Mucosa of rectum (tissue), 2 donors: ENCODE data around the gene COCH.
"Not testable (repeated sequence)": the region's sequence is repeated elsewhere in the genome, so short reads cannot be mapped to it uniquely, and the experiment has no call there.

ENCODE experiments used
- H3K27ac ChIP-seq, 2 donors: one replicate each; pipeline ENCODE4 v1.7.0; 2013; ENCODE audit warnings: inconsistent platforms in 2 of 2, low read depth in 2 of 2, low read length in 2 of 2
- H3K27me3 ChIP-seq, 2 donors: one replicate each; pipeline ENCODE4 v1.7.0; 2013; ENCODE audit warnings: low read length in 2 of 2; ENCODE audit not compliant: control insufficient read depth in 2 of 2, insufficient read depth in 2 of 2
- H3K36me3 ChIP-seq, 2 donors: one replicate each; pipeline ENCODE4 v1.7.0; 2013; ENCODE audit warnings: low read length in 2 of 2; ENCODE audit not compliant: control insufficient read depth in 2 of 2, insufficient read depth in 2 of 2
- H3K4me1 ChIP-seq, 2 donors: one replicate each; pipeline ENCODE4 v1.7.0; 2013; ENCODE audit warnings: low read length in 2 of 2, mild to moderate bottlenecking in 1 of 2; ENCODE audit not compliant: control insufficient read depth in 2 of 2, insufficient read depth in 2 of 2
- H3K4me3 ChIP-seq, 2 donors: one replicate each; pipeline ENCODE4 v1.7.0; 2013; ENCODE audit warnings: low read length in 2 of 2
- H3K9ac ChIP-seq, 2 donors: one replicate each; pipeline ENCODE4 v1.7.0; 2013; ENCODE audit warnings: low read length in 2 of 2, low read depth in 1 of 2, mild to moderate bottlenecking in 1 of 2
- H3K9me3 ChIP-seq, 2 donors: one replicate each; pipeline ENCODE4 v1.7.0; 2013; ENCODE audit warnings: low read length in 2 of 2; ENCODE audit not compliant: control insufficient read depth in 2 of 2
- donor health status: healthy.
- donor health status: Normal muscosa, but diverticular disease.

Gene COCH

GRCh38 chr14:30893819-30894218, 19.5 kb downstream of the COCH start:
- H3K9me3 ChIP-seq, result no peaks in the 10 kb centered on the region
- no peaks in the 10 kb centered on the region for H3K4me1 ChIP-seq
- H3K9ac ChIP-seq, result no peak overlapping the region
- H3K27ac ChIP-seq, result no peak overlapping the region
- H3K4me3 ChIP-seq, result no peak overlapping the region
- H3K27me3 ChIP-seq, result no peaks in the 10 kb centered on the region
- peaks cover 12 to 15% of the 10 kb centered on the region in 2 donors for H3K36me3 ChIP-seq

- no peak overlapping the region for H3K9ac ChIP-seq
- H3K4me3 ChIP-seq, result no peak overlapping the region
- H3K36me3 ChIP-seq, result peaks cover 14 to 17% of the 10 kb centered on the region in 2 donors
- H3K4me1 ChIP-seq, result no peaks in the 10 kb centered on the region
- no peaks in the 10 kb centered on the region for H3K27me3 ChIP-seq
- no peaks in the 10 kb centered on the region for H3K9me3 ChIP-seq
- no peak overlapping the region for H3K27ac ChIP-seq
Measured at GRCh38 chr14:30894923-30895515, 20.7 kb downstream of the COCH start.

DNA sequence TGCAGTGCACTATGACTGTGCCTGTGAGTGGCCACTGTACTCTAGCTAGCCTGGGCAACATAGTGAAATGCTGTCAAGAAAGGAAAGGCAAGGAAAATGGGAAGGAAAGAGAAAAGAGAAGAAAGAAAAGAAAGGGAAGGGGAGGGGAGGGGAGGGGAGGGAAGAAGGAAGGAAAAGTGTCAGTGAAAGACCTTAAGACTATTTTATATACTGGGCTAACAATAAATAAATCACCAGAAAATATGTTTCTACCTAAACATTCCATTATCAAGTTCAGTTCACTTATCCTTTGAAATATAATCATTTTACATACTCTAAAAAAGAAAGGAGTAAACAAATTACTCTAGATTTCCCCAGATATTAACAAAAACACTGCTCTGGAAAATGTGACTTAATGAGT, 22.1 kb downstream of the COCH start:
- no peak overlapping the region for H3K4me3 ChIP-seq
- no peak overlapping the region for H3K27ac ChIP-seq
- peaks cover 16 to 17% of the 10 kb centered on the region in 2 donors for H3K36me3 ChIP-seq
- no peak overlapping the region for H3K9ac ChIP-seq
- no peaks in the 10 kb centered on the region for H3K4me1 ChIP-seq
- no peaks in the 10 kb centered on the region for H3K27me3 ChIP-seq
- H3K9me3 ChIP-seq, result no peaks in the 10 kb centered on the region

- H3K4me3 ChIP-seq, H3K9ac ChIP-seq, H3K27ac ChIP-seq, H3K27me3 ChIP-seq, H3K9me3 ChIP-seq, H3K4me1 ChIP-seq: not testable (repeated sequence)
- peaks cover 17% of the 10 kb centered on the region in 2 donors for H3K36me3 ChIP-seq
Measured at GRCh38 chr14:30897121-30897520, 22.8 kb downstream of the COCH start.

DNA sequence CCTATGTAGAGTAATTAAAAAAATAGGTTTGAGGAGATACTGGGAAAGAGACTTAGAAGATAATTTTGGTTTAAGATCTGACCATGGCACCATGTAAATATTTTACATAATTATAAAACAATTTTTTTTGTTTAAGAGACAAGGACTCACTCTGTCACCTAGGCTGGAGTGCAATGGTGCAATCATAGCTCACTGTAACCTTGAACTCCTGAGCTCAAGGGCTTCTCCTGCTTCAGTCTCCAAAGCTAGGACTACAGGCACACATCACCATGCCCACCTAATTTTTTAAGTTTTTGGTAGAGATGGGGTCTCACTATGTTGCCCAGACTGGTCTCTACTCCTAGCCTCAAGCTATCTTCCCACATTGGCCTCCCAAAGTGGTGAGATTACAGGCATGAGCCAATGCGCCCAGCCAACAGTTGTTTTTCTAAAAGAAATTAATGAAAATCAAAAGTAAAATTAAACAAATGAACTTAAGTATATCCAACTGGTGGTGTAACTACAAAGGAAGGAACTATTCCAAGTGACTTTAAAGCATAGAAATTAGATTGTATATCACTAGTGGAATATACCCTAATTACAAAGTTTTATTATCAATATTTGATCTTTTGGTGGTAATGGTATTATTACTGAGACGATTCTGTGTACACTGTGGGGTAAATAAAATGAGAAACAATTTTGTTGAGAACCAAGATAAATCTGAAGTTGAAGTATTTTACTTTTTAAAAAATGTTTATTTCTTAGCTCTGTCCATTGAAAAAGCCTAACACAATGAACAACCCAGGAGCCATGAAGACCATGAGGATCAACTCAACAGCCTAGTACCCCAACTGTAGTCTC, 29.1 kb downstream of the COCH start:
- H3K27ac ChIP-seq, result no peak overlapping the region
- peaks cover 12 to 24% of the 10 kb centered on the region in 2 donors for H3K36me3 ChIP-seq
- H3K9me3 ChIP-seq, result no peaks in the 10 kb centered on the region

GRCh38 chr14:30906752-30907658, 32.6 kb downstream of the COCH start:
- H3K36me3 ChIP-seq, result peaks cover 29 to 30% of the 10 kb centered on the region in 2 donors
- H3K9me3 ChIP-seq, result no peaks in the 10 kb centered on the region
- H3K27ac ChIP-seq, result no peak overlapping the region
- no peaks in the 10 kb centered on the region for H3K27me3 ChIP-seq
- H3K4me1 ChIP-seq, result no peaks in the 10 kb centered on the region
- H3K9ac ChIP-seq, result no peak overlapping the region
- H3K4me3 ChIP-seq, result no peak overlapping the region

More for the DNA sequence above, 29.1 kb downstream of the COCH start:
- Histone ChIP-seq H3K4me1 (no peaks in the 10 kb centered on the region), H3K27me3 (no peaks in the 10 kb centered on the region), H3K4me3 (no peak overlapping the region), H3K9ac (no peak overlapping the region)

- Histone ChIP-seq H3K9me3 (no peaks in the 10 kb centered on the region), H3K4me1 (no peaks in the 10 kb centered on the region), H3K4me3 (no peak overlapping the region), H3K36me3 (peaks cover 26 to 30% of the 10 kb centered on the region in 2 donors), H3K9ac (no peak overlapping the region), H3K27me3 (no peaks in the 10 kb centered on the region), H3K27ac (no peak overlapping the region)
Measured at GRCh38 chr14:30907659-30908057, 33.3 kb downstream of the COCH start.

DNA sequence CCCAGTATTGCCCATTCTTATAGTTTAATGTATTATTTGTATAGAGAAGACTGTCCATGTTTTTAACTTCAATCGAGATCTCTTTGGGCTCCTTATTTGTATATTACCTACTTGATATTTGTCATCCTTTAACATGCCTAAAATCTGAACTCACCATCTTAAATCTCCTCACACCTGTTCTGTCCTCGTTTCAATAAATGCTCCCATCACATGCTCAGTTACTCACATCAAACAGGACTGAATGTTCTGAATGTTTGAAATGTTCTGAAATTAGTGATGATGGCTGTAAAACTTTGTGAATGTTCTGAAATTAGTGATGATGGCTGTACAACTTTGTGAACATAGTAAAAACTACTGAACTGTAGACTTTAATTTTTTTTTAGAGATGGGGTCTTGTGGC, 34.5 kb downstream of the COCH start:
- Histone ChIP-seq H3K9ac (no peak overlapping the region), H3K4me3 (no peak overlapping the region), H3K9me3 (no peaks in the 10 kb centered on the region), H3K36me3 (peaks cover 26 to 30% of the 10 kb centered on the region in 2 donors), H3K4me1 (no peaks in the 10 kb centered on the region), H3K27ac (no peak overlapping the region), H3K27me3 (no peaks in the 10 kb centered on the region)

GRCh38 chr14:30914812-30915211, 40.5 kb downstream of the COCH start:
- H3K27ac ChIP-seq, result no peak overlapping the region
- no peaks in the 10 kb centered on the region for H3K27me3 ChIP-seq
- no peak overlapping the region for H3K4me3 ChIP-seq
- H3K9me3 ChIP-seq, result no peaks in the 10 kb centered on the region
- no peak overlapping the region for H3K9ac ChIP-seq
- H3K4me1 ChIP-seq, result no peaks in the 10 kb centered on the region
- peaks cover 12 to 18% of the 10 kb centered on the region in 2 donors for H3K36me3 ChIP-seq

DNA sequence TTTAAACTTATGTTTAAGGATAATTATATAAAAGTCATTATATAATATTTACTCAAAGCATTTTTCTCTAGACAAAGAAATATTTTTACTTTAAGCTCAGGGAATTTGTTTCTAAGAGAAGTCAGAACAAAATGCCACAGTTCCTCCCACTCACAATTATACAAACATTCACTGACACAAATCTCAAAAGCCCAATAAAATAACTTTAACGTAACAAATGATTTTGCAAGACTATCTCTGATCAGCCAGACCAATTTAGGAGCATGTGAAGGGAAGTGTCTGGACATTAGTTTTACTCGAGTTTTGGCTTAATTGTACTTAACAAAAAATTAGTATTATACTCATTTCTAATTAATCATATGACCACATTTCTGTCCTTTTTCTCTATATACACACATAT, 41.2 kb downstream of the COCH start:
- no peak overlapping the region for H3K4me3 ChIP-seq
- no peak overlapping the region for H3K9ac ChIP-seq
- H3K36me3 ChIP-seq, result peaks cover 12 to 13% of the 10 kb centered on the region in 2 donors

More for the DNA sequence above, 41.2 kb downstream of the COCH start:
- Histone ChIP-seq H3K27me3 (no peaks in the 10 kb centered on the region), H3K9me3 (no peaks in the 10 kb centered on the region), H3K4me1 (no peaks in the 10 kb centered on the region), H3K27ac (no peak overlapping the region)
